HG03175 (cell line): ENCODE data around the gene NT5DC2.

Source experiments
- ATAC-seq: cut with Tn5 transposase; IDR thresholded peaks from one replicate; pipeline ENCODE4 v1.9.1; 2021; ENCODE audit warnings: mild to moderate bottlenecking, moderate library complexity; ENCODE audit not compliant: unreplicated experiment

Gene NT5DC2

DNA sequence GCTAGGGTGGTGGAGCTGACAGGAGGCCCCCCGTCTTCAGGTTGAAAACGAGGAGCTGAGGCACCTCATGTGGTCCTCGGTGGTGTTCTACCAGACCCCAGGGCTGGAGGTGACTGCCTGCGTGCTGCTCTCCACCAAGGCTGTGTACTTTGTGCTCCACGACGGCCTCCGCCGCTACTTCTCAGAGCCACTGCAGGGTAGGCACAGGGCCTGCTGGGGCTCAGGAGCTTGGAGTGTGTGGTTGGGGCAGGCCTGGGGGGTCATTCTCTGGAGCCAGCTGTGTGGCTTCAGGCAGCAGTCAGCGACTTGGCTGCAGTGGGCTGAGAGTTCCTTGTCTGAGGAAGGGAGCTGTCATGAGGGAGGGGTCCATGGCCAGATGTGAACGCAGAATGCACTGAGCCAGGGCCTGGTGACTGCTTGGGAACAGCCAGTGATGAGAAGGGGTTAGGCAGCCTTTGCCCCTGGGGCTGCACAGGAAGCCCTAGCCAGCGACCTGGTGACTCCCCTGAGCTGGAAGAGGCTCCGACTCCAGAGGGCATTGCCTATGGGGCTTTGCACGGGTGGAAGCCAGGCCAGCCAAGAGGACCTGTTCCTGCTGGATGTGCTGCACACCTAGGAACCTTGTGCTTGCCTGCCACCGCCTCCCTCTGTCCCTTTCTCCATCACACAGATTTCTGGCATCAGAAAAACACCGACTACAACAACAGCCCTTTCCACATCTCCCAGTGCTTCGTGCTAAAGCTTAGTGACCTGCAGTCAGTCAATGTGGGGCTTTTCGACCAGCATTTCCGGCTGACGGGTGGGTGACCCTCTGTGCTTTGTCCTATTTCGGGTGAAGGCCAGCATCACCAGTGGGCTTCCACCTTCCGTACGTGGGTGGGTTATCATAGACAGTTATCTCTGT lies 43.4 kb downstream of the NT5DC2 start:
- no peak for ATAC-seq

DNA sequence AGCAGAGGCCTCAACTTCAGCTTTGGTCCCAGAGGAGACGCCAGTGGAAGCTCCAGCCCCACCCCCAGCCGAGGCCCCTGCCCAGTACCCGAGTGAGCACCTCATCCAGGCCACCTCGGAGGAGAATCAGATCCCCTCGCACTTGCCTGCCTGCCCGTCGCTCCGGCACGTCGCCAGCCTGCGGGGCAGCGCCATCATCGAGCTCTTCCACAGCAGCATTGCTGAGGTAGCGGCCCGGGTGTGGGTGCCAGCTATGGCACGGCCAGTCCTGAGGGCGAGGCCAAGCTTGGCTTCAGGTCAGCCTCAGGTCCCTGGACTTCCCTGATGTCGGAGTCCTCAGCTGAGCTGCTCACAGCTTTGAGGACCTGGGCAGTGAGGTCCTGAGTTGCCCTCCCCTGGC lies 44.2 kb downstream of the NT5DC2 start:
- no peak for ATAC-seq

GRCh38 chr3:52488746-52489145 lies 44.9 kb downstream of the NT5DC2 start:
- no peak for ATAC-seq

DNA sequence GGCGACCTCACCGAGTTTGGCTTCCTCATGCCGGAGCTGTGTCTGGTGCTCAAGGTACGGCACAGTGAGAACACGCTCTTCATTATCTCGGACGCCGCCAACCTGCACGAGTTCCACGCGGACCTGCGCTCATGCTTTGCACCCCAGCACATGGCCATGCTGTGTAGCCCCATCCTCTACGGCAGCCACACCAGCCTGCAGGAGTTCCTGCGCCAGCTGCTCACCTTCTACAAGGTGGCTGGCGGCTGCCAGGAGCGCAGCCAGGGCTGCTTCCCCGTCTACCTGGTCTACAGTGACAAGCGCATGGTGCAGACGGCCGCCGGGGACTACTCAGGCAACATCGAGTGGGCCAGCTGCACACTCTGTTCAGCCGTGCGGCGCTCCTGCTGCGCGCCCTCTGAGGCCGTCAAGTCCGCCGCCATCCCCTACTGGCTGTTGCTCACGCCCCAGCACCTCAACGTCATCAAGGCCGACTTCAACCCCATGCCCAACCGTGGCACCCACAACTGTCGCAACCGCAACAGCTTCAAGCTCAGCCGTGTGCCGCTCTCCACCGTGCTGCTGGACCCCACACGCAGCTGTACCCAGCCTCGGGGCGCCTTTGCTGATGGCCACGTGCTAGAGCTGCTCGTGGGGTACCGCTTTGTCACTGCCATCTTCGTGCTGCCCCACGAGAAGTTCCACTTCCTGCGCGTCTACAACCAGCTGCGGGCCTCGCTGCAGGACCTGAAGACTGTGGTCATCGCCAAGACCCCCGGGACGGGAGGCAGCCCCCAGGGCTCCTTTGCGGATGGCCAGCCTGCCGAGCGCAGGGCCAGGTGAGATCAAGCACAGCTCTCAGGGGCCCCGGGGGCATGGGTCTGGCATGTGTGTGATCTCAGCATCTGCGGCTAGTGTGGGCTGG lies 45.6 kb downstream of the NT5DC2 start:
- ATAC-seq, result no peak

DNA sequence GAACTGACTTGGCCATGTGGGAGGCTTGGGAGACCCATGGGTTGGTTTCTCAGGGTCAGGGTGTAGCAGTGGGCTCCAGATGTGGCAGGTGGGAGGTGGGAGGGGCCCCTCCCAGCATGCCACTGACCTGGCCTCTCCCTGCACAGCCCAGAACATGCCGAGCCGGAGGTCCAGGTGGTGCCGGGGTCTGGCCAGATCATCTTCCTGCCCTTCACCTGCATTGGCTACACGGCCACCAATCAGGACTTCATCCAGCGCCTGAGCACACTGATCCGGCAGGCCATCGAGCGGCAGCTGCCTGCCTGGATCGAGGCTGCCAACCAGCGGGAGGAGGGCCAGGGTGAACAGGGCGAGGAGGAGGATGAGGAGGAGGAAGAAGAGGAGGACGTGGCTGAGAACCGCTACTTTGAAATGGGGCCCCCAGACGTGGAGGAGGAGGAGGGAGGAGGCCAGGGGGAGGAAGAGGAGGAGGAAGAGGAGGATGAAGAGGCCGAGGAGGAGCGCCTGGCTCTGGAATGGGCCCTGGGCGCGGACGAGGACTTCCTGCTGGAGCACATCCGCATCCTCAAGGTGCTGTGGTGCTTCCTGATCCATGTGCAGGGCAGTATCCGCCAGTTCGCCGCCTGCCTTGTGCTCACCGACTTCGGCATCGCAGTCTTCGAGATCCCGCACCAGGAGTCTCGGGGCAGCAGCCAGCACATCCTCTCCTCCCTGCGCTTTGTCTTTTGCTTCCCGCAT lies 46.4 kb downstream of the NT5DC2 start:
- no peak for ATAC-seq

- no peak for ATAC-seq
These were observed 48.8 kb downstream of the NT5DC2 start for GRCh38 chr3:52484680-52485461.

GRCh38 chr3:52483577-52484381 lies 49.9 kb downstream of the NT5DC2 start:
- no peak for ATAC-seq

GRCh38 chr3:52483081-52483480 lies 50.6 kb downstream of the NT5DC2 start:
- no peak for ATAC-seq

- no peak for ATAC-seq
These were observed 51.7 kb downstream of the NT5DC2 start for GRCh38 chr3:52481819-52482521.

GRCh38 chr3:52480768-52481715 lies 52.6 kb downstream of the NT5DC2 start:
- ATAC-seq, result no peak

- no peak for ATAC-seq
These were observed 53.6 kb downstream of the NT5DC2 start for GRCh38 chr3:52479877-52480575.

DNA sequence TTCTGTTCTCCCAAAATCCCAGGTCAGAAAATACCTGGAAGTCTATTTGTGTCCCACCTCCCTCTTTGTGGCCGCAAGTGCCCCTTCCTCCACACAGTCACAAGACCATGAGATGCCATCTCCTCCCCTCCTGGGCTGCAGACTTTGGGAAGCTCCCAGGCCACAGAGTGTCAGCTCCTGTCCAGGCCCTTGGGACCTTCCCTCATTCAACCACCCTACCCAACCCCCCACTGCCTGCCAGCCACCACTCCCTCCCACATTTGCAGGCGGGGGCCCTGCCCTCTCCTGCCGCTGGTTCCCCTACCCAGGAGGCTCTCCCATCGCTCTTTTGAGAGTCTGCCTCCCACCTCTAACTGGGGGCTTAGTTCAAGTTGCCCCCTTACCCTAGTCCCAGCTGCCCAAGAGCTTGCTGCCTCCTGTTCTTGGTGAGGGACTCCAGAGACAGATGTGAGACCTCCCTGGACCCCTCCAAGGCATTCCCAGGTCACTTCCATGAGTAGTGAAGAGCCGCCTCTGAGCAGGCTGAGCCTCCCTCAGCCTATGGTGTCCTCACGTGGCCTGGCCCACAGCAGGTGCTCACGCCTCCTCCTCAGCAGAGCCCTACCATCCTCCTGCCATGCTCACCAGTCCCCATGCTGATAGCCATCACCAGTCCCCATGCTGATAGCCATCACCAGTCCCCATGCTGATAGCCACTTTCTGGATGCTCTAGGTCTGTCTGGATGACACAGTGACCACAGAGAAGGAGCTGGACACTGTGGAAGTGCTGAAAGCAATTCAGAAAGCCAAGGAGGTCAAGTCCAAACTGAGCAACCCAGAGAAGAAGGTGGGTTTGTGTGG lies 54.4 kb downstream of the NT5DC2 start:
- no peak for ATAC-seq

- ATAC-seq, result no peak
These were observed 55.9 kb downstream of the NT5DC2 start for GRCh38 chr3:52477796-52478095.

DNA sequence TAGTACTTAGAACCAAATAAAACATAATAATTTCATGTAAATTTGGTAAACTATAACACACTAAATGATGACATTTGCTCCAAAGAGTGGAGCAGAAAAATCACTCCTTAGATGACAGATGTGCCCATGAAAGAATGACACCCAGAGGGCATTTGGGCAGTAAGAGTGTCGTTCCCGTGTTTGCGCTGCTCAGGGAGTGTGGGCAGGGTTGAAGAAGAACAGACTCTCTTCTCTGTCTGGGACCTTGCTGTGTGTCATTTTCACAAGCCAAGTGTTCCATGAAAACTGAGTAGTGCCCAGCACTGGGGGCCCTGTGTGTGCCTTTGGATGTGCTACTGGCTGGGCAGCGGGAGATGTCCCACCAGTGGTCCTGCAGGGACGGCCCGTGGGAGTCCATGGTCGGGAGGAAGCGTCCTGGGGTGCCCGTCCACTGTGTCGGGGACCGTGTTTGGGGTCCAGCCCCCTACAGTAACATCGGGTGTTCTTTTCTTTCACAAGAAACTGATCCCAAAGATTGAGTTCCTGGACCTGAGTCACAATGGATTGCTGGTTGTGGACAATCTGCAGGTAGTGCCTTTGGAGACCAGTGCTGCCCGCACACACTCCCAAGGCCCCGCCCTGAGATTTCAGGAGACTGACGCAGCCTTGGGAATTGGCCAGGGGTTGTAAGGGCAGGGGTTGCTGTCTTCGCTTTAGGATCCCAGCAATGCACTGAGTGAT lies 56.4 kb downstream of the NT5DC2 start:
- no peak for ATAC-seq
